A673 (cell line): Measurements from ENCODE around the gene NES. TPM values are rescaled to one million over a fixed set of nuclear protein-coding genes. Genes with fewer than 3 reads are reported as not detected.

Experiments used
- BruUV-seq: library from RNA; stranded (reverse); fragments of 400-500 nt; replicated peaks from 2 replicates; lab custom pipeline; 2021; lab: Mats Ljungman, UMichigan
- CTCF ChIA-PET: fragments of 300-600 bp; sonication (Branson Sonifier 250); formaldehyde crosslinking; loops from one replicate; lab custom pipeline; 2022; ENCODE audit warnings: antibody characterized with exemption; lab: Charles Lee
- POLR2A ChIA-PET: fragments of 300-600 bp; sonication (Branson Sonifier 250); formaldehyde crosslinking; loops from one replicate; lab custom pipeline; 2022; ENCODE audit warnings: antibody characterized with exemption; ENCODE audit not compliant: low non-redundant PET; lab: Charles Lee
- DNase-seq: peaks from one replicate; pipeline ENCODE4 v3.0.0-alpha.2; 2015; ENCODE audit warnings: low spot score
- H3K27ac ChIP-seq: fragments of 200-600 bp; sonication (generic); 2 replicates; pipeline ENCODE4 v1.5.1; 2016; ENCODE audit warnings: mixed run types, low read depth, mild to moderate bottlenecking, mixed read lengths, antibody characterized with exemption, low read length; ENCODE audit not compliant: poor library complexity, severe bottlenecking
- H3K27me3 ChIP-seq: fragments of 200-600 bp; sonication (generic); replicated peaks from 2 replicates; pipeline ENCODE4 v1.6.1; 2017; ENCODE audit warnings: mixed run types, low read depth, mild to moderate bottlenecking, mixed read lengths, antibody characterized with exemption, low read length; ENCODE audit not compliant: insufficient read depth, poor library complexity
- H3K36me3 ChIP-seq: fragments of 200-600 bp; sonication (generic); 2 replicates; pipeline ENCODE4 v1.6.1; 2016; ENCODE audit warnings: mixed run types, mild to moderate bottlenecking, mixed read lengths, antibody characterized with exemption, low read length; ENCODE audit not compliant: insufficient read depth, poor library complexity, severe bottlenecking
- H3K4me1 ChIP-seq: fragments of 200-600 bp; sonication (generic); 2 replicates; pipeline ENCODE4 v1.6.1; 2017; ENCODE audit warnings: mixed run types, mild to moderate bottlenecking, mixed read lengths, antibody characterized with exemption, low read length; ENCODE audit not compliant: insufficient read depth, poor library complexity, severe bottlenecking
- H3K4me3 ChIP-seq: fragments of 200-600 bp; sonication (generic); 2 replicates; pipeline ENCODE4 v1.5.1; 2016; ENCODE audit warnings: low read depth, mixed run types, mild to moderate bottlenecking, mixed read lengths, low read length; ENCODE audit not compliant: poor library complexity, severe bottlenecking
- H3K9me3 ChIP-seq: fragments of 200-600 bp; sonication (generic); 2 replicates; pipeline ENCODE4 v1.6.1; 2016; ENCODE audit warnings: mixed run types, low read depth, mild to moderate bottlenecking, mixed read lengths, antibody characterized with exemption, low read length; ENCODE audit not compliant: poor library complexity, severe bottlenecking
- EZH2 ChIP-seq: fragments of 200-600 bp; sonication (generic); IDR thresholded peaks from 2 replicates; pipeline ENCODE4 v1.6.1; 2017; ENCODE audit warnings: borderline replicate concordance, low read depth, mild to moderate bottlenecking, mixed read lengths, antibody characterized with exemption, low read length; ENCODE audit not compliant: poor library complexity, severe bottlenecking
- intact Hi-C: fragments of 100-400 bp; cut with micrococcal nuclease; formaldehyde crosslinking; loops from one replicate; pipeline ENCODE4 v1.10.0; 2022; ENCODE audit not compliant: unreplicated experiment
- total RNA-seq: library from RNA; stranded (reverse); gene quantifications from 2 replicates; pipeline ENCODE4 v1.2.3, GENCODE V29; 2021
- TF ChIP-seq, protein P1 (sequence below): fragments of 300-800, 200-600 bp; sonication (generic); conservative IDR thresholded peaks from 2 replicates; pipeline ENCODE4 v1.5.1; 2017; ENCODE audit warnings: low read depth, mild to moderate bottlenecking, antibody characterized with exemption, low read length, moderate library complexity, mixed read lengths

NES gene
- total RNA-seq, 1 experiment from 2014 or later = 8.7 TPM

DNA sequence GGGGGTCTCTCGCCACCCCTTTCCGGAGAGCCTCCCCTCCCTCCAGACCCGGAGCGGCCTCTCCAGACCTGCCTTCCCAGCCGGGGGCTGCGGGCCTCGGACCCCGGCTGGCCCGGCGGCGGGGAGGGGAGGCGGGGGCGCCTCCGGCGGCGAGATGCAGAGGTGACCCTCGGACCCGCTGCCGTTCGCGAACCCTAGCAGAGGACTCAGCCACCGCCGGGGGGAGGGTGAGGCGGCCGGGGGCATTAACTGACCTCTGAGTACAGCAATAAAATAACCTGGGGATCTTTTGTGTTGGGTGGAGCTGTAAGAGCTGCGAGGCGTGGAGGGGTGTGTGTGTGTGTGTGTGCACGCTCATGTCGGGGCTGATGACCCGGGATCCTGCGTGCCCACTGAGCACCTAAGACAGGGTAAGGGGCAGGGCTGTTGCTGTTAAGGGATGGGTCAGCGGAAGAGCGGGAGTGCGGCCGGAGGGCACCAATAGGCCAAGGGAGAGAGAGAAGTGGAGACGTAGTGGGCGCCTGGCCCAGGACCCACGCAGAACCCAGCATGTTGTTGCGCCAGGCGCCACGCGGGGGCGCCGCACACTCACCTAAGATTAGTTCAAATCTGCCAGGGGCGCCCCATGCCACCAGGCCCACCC is 51.6 kb downstream of the NES start:
- no TSS peak for BruUV-seq
- H3K27me3 ChIP-seq = peaks cover 58% of the 10 kb centered on the region
- CTCF ChIA-PET = interaction anchor here (0.6 to 1.1 kb wide), 3 partner anchors 15 to 52 kb away, joined by 3 to 6 read pairs (median 3); no protein-coding TSS in a partner anchor

DNA sequence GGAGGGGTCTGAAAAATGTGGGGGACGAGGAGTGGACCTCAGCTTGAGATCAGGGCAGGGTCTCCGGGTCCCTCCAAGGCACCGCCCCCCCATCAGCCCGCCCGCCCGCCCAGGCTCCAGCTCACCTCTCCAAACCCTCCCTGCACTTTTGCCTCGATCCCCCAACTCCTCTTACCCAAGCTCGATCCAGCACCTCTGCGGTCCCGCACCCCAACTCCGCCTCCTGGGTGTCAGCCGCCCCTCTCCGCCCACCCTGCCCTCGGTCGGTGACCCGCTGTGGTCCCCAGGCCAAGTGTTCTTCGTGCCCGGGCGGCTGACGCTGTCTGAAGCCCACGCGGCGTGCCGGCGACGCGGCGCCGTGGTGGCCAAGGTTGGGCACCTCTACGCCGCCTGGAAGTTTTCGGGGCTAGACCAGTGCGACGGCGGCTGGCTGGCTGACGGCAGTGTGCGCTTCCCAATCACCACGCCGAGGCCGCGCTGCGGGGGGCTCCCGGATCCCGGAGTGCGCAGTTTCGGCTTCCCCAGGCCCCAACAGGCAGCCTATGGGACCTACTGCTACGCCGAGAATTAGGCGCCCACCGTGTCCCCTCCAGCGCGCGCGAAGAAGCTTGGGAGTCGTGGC is 52.3 kb downstream of the NES start:
- ChIA-PET POLR2A (no interaction called here), CTCF (interaction anchor here (0.6 to 1.6 kb wide), 9 partner anchors 10 to 101 kb away, joined by 3 to 7 read pairs (median 5); no protein-coding TSS in a partner anchor)
- BruUV-seq = no TSS peak
- Histone ChIP-seq H3K9me3 (no peaks in the 10 kb centered on the region), H3K36me3 (no peaks in the 10 kb centered on the region), H3K4me3 (peak overlapping the region; percentile 36), H3K4me1 (peaks cover 16% of the 10 kb centered on the region), H3K27ac (no peak overlapping the region), H3K27me3 (peaks cover 58% of the 10 kb centered on the region)
- DNase-seq = no peak
- TF ChIP-seq EZH2 = no peak
- TF ChIP-seq, protein P1, sequence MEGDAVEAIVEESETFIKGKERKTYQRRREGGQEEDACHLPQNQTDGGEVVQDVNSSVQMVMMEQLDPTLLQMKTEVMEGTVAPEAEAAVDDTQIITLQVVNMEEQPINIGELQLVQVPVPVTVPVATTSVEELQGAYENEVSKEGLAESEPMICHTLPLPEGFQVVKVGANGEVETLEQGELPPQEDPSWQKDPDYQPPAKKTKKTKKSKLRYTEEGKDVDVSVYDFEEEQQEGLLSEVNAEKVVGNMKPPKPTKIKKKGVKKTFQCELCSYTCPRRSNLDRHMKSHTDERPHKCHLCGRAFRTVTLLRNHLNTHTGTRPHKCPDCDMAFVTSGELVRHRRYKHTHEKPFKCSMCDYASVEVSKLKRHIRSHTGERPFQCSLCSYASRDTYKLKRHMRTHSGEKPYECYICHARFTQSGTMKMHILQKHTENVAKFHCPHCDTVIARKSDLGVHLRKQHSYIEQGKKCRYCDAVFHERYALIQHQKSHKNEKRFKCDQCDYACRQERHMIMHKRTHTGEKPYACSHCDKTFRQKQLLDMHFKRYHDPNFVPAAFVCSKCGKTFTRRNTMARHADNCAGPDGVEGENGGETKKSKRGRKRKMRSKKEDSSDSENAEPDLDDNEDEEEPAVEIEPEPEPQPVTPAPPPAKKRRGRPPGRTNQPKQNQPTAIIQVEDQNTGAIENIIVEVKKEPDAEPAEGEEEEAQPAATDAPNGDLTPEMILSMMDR = no peak
- intact Hi-C loops = no loop called here

More for the DNA sequence above, 51.6 kb downstream of the NES start:
- Histone ChIP-seq H3K36me3 (no peaks in the 10 kb centered on the region), H3K4me1 (peaks cover 16% of the 10 kb centered on the region), H3K9me3 (no peaks in the 10 kb centered on the region), H3K4me3 (peak overlapping the region; percentile 36), H3K27ac (no peak overlapping the region)
- DNase-seq = peak; percentile 64
- POLR2A ChIA-PET = no interaction called here
- TF ChIP-seq, protein P1 = peak; percentile 90
- TF ChIP-seq EZH2 = peak; percentile 92
- intact Hi-C loops = loop anchor here (1.0 to 2.0 kb wide), 2 partner anchors 32 to 53 kb away; no protein-coding TSS in a partner anchor

- H3K4me1 ChIP-seq = peaks cover 16% of the 10 kb centered on the region
- H3K27me3 ChIP-seq = peaks cover 61% of the 10 kb centered on the region
- peak; percentile 68 for DNase-seq
- H3K9me3 ChIP-seq = no peaks in the 10 kb centered on the region
- H3K4me3 ChIP-seq = peak overlapping the region; percentile 36
- no peak overlapping the region for H3K27ac ChIP-seq
- TF ChIP-seq, protein P1 = peak; percentile 63
- peak; percentile 38 for TF ChIP-seq EZH2
- intact Hi-C loops = no loop called here
- no peaks in the 10 kb centered on the region for H3K36me3 ChIP-seq
- BruUV-seq = no TSS peak
- ChIA-PET CTCF (interaction anchor here (0.6 to 1.6 kb wide), 13 partner anchors 9 to 102 kb away, joined by 3 to 7 read pairs (median 4); partner anchors contain the start of gene CRABP2), POLR2A (no interaction called here)
Measured at GRCh38 chr1:156623946-156624813, 53.0 kb downstream of the NES start.
